Esophagus mucosa (tissue), 1 donor: ENCODE data around the gene TLR9. TPM values are rescaled to one million over a fixed set of nuclear protein-coding genes. Genes with fewer than 3 reads are reported as not detected.

Source experiments
- ATAC-seq: fragments of 200-7000 bp; cut with Tn5 transposase; one replicate; pipeline ENCODE4 v1.9.1; 2020
- total RNA-seq: library from RNA; stranded (reverse); gene quantifications from one replicate; pipeline ENCODE4 v1.2.4, GENCODE V29; 2023
- donor health status: DM: yes; HTN: yes; CAD: no.

Gene TLR9
- total RNA-seq, 1 donor from 2014 or later, result 0.04 TPM

GRCh38 chr3:52217409-52217805, 8.0 kb downstream of the TLR9 start:
- no peak for ATAC-seq

- ATAC-seq, result peak; percentile 92
These were observed 8.6 kb downstream of the TLR9 start for GRCh38 chr3:52216585-52217408.

- no peak for ATAC-seq
These were observed 10.1 kb downstream of the TLR9 start for GRCh38 chr3:52215351-52215750.

GRCh38 chr3:52213901-52214300, 11.5 kb downstream of the TLR9 start:
- ATAC-seq, result no peak

- no peak for ATAC-seq
These were observed 12.4 kb downstream of the TLR9 start for GRCh38 chr3:52213005-52213404.

GRCh38 chr3:52211268-52211891, 14.1 kb downstream of the TLR9 start:
- peak; percentile 5 for ATAC-seq

- ATAC-seq, result peak; percentile 92
These were observed 14.8 kb downstream of the TLR9 start for GRCh38 chr3:52210550-52211046.

GRCh38 chr3:52210037-52210436, 15.4 kb downstream of the TLR9 start:
- no peak for ATAC-seq

GRCh38 chr3:52208556-52208955, 16.9 kb downstream of the TLR9 start:
- ATAC-seq, result no peak

GRCh38 chr3:52205727-52206372, 19.6 kb downstream of the TLR9 start:
- no peak for ATAC-seq

- peak; percentile 78 for ATAC-seq
These were observed 20.9 kb downstream of the TLR9 start for GRCh38 chr3:52204337-52205073.

GRCh38 chr3:52203701-52204100, 21.7 kb downstream of the TLR9 start:
- no peak for ATAC-seq

GRCh38 chr3:52202384-52203077, 22.9 kb downstream of the TLR9 start:
- ATAC-seq, result no peak

- no peak for ATAC-seq
These were observed 24.3 kb downstream of the TLR9 start for GRCh38 chr3:52200981-52201679.

GRCh38 chr3:52198643-52199608, 26.5 kb downstream of the TLR9 start:
- ATAC-seq, result peak; percentile 2

- ATAC-seq, result peak; percentile 80
These were observed 27.4 kb downstream of the TLR9 start, which contains the start of gene ALAS1 for GRCh38 chr3:52197842-52198625. Gene ALAS1 (plus strand): TSS chr3:52198160. CDS start chr3:52199242, 1,082 bp downstream.

GRCh38 chr3:52197499-52197841, 28.0 kb downstream of the TLR9 start:
- no peak for ATAC-seq

GRCh38 chr3:52196977-52197376, 28.5 kb downstream of the TLR9 start:
- ATAC-seq, result peak; percentile 27

GRCh38 chr3:52195823-52196331, 29.6 kb downstream of the TLR9 start:
- peak; percentile 31 for ATAC-seq
